Ovary (tissue), 3 donors: Measurements from ENCODE around the gene FAM241B.

Experiments
- CTCF ChIP-seq, 3 donors: fragments of 450-650 bp in 2 of 3; fragments of 200-600 bp in 1 of 3; IDR thresholded peaks; one replicate each; pipeline versions ENCODE4 v1.5.1 to v1.8.0; 2016 to 2022; ENCODE audit warnings: antibody characterized with exemption in 3 of 3, mild to moderate bottlenecking in 1 of 3
- POLR2A ChIP-seq: fragments of 450-650 bp; IDR thresholded peaks from one replicate; pipeline ENCODE4 v1.6.1; 2017; ENCODE audit warnings: antibody characterized with exemption, mild to moderate bottlenecking, moderate library complexity
- donor health status: DM: no; HTN: no; CAD: no.

GRCh38 chr10:69682955-69683474, 53.0 kb downstream of the FAM241B start:
- TF ChIP-seq CTCF (IDR thresholded peaks at IDR 0.05), result no peak
- TF ChIP-seq POLR2A, result no peak
